ENCODE measurements around the gene USP35.
"Not testable (repeated sequence)": the region's sequence is repeated elsewhere in the genome, so short reads cannot be mapped to it uniquely, and the experiment has no call there.

The USP35 gene

DNA sequence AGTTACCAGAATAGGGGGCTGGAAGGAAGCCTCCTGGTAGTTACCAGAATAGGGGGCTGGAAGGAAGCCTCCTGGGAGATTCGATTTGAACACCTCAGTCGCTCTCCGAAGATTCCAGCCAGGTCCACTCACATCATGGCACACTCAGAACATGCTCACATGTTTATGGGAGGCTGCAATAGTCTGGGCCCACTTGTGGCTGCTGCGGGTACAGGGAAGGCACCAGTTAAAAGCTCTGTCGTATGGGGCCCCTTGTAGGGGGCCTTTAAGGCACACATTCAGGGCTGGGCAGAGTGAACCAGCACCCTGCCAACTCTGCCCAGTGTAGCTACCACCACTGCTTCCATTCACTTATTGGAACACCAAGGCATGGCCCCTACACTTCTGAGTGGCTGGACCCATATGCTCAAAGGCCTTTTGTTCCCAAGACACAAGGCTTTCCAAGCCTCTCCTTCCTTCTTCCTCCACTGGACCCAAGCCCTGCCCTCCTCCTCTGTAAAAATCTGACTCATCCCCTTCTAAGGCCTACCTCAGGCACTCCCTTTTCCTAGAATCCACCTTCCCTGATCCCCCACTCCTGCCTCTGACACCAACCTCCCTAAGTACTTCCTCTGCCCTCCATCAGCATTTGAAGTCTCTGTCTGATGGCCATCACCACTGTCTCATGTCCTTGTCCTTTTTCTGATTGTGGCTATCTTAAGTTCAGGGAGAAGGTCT is 28.0 kb downstream of the USP35 start:
- DNase-seq, result peak; percentile 14

DNA sequence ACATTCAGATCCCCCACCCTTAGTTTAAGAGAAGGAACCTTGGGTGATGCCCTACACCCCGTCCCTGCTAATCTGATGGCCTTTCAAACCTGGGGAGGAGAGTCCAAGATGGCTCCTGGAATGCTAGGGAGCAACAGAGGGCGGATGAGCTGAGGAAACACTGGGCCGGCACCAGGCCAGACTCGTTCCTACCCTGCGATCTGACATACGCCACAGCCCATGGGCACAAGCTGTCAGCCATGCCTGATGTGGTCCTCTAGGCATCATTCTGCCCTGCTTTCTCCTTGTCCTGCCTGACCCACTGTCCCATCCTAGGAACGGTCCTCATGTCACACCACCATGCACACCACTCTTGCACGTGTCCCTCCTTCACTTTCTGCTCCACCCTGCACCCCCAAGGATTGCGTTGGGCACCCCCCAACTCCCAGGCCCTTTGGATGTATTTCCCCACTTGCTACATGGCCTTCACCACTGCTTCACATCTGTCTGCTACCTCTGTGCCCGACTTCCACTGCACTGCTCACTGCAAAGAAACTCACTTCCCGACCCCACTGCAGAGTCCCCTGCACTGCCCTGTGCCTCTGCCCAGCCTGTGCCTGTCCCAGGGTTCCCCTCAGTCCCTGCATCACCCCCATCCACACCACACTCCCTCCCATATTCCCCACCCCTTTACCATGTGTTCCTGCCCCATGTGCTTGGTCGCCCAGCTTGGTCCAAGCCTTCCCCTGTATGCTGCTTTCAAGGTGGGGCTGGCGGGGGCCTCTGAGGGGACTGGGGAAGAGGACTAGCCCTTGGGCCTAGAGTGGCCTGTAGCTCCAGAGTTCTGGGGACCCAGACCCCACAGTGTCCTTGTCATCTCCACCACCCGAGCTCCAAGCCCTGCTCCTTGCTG is 29.2 kb downstream of the USP35 start:
- DNase-seq, result peak; percentile 15

DNA sequence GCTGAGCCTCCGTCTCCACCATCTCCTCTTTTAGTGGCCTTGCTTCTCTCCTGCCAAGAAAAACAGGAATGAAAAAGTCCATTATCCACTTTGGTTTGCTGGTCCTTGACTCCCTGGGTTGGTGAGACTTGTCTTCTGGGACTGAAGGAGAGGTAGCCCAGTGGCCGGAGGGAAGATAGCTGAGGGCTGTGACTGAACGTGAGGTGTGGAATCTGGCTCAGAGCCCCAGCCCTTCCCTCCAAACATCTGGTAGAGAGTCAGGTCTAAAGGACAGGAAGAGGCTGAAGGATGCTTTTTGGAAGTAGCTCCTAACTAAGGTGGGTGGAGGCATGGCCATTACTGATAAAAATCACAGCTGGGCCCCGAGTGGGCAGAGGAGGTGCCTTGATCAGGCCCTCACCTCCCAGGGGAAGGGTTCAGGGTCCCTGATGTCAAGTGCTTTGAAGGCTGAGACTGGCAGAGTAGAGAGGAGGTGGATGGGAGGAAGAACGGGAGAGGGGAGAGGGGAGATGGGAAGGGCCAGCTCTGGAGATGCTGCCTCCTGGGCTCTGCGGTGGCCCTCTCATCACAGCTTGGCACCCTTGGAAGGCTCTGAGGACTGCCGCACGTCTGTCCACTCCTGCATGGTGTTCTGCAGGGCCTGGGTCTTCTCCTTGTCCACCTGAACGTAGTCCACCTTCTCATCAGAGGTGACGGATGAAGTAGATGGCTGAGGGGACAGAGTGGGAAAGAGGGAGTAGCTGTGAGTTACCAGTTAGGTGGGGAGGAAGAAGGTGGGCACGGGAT is 30.2 kb downstream of the USP35 start:
- DNase-seq, result peak; percentile 15

DNA sequence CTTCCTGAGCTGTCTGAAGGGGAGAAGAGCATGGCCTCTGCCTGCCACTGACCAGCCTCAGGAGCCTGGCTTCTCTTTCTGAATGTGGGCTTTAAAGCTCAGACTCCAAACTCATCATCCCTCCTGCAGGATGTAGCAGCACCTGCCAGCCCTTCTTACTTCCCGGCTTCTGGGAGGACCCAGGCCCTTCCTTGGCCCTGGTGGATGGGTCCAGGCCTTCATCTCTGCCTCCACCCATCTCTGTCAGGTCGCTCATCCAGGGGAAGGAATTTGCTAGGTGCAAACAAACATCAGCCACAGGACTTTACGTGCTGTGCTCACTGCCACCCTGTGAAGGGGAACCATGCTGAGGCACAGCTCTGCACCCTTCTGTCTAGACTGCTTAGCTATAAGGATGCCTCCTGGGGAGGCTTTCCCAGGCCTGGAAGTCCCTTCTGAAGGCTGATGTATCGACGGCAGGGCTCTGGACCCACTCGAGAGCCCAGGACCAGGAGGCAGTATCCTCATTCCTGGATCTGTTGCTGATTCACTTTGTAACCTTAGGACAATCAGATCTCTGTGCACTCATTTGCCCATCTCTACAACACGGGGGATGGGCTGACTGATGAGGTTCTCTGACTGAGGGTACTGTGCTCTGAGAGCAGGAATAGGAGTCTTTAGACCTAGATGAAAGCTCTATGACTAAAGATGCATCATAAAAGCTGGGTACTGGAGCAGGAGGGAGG is 30.9 kb downstream of the USP35 start:
- peak; percentile 23 for DNase-seq

DNA sequence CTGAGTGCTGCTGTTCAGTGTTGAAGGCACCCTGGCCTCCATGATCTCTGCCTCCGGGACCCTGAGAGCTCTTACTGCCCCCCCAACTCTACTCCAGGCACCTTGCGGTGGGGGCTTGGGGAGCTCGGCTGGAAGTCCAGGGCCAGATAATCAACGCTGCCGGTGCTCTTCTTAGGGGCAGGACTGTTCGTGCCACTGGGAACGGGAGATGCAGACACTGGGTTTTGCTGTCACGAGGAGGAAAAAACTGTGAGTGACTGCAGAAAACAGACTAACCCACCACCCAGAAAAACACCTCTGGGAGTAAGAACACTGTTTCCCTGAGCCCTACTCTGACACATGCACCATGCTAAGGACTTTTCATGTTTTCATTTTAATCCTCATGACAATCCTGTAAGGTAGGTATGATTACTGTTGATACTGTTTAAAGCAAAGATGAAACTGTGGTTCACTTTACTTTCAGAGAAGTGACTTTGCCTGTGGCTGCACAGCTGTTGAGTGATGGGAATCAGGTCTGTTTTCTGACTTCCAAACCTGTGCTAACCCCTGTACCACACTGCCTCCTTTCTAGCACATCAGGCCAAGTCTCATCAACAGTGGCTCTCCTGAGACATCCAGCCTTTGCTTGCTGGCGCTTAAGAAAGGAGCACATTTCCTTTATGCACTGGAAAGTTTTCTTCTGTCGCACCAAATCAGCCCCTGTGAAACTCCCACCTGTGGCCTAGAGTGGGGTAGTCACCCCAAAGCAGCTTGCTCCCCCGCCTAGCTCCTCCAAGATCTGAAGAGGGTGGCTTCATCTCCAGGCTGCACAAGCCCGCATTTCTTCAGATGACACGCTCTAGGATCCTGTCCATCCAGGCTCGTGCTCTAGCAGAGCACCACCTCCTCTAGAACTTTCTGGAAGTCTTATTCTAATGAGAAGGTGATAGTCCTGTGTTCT is 31.8 kb downstream of the USP35 start:
- peak; percentile 26 for DNase-seq

DNA sequence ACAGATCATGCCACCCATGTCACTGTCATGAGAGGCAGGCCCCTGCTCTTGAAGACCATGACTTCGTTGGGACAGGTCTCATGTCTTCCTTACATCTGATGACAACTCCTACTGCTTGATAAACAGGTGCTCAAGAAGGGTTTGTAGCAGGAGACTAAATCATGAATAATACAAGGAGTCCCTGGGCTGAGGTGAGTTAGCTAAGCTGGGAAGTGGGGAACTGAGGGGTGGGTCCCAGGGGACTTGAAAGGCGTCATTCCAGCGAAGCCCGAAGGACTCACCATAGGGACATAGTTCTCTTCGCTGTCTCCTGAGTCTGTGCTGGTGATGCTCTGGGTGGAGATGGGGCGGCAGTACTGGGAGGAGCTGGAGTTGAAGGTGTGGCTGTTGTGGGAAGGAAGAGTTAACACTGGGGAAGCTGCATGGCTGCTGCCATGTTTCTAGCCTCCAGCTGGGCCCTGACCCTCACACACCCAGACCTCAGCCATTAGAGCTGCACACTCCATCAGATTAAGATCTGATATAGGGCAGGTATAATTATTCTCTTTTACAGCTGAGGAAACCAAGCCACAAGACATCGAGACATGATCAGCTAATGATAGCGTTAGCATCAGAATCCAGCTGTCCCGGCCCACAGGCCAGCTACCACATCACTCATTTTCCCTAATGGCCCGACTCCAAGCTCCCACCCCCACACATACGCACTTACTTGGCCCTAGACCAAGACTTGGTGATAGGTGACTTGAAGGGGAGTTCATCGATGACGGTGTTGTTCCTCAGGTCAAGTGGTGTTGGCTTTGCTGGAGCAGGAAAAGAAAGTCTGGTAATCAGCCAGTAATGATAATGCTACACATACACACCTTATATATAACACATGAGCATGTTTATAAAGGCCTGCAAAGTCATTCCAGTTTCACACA is 32.9 kb downstream of the USP35 start:
- peak; percentile 18 for DNase-seq

DNA sequence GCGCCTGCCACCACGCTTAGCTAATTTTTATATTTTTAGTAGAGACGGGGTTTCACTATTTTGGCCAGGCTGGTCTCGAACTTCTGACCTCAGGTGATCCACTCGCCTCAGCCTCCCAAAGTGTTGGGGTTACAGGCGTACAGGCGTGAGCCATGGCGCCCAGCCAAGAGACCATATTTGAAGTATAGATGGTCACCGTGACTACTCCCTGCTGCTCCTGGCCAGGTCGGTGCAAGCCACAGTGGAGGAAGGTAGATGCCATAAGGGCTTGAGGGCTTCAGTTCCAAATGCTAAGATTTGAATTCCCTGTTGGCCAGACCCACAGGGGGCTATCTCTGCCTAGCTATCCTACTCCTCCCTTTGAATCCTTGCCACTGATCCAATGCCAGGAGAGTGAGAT is 34.0 kb downstream of the USP35 start:
- DNase-seq, result not testable (repeated sequence)

DNA sequence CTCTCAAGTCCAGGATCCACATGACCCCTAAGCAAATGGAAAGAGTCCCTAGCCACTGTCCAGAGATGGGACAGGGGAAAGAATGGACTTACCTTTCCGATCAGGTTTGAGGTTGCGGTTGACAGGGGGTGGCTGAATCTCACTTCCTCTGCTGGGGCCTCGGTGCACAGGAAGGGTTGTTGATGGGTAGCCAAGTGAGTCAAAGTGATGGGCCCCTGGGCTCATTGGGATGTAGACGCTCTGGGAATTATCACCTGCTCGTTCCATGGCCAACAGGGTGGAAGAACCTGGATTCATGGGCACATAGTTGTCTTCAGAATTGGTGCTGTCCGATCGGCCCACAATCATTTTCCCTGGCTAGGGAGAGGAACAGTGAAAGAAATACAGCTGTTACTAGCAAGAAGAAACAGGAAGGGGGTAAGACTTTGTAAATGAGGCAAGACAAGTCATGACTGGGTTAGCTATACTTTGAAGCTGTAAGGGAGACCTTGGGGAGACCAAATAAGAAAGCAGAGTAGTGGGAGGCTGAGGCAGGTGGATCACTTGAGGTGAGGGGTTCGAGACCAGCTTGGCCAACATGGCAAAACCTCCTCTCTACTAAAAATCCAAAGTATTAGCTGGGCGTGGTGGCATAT is 34.7 kb downstream of the USP35 start:
- peak; percentile 18 for DNase-seq

DNA sequence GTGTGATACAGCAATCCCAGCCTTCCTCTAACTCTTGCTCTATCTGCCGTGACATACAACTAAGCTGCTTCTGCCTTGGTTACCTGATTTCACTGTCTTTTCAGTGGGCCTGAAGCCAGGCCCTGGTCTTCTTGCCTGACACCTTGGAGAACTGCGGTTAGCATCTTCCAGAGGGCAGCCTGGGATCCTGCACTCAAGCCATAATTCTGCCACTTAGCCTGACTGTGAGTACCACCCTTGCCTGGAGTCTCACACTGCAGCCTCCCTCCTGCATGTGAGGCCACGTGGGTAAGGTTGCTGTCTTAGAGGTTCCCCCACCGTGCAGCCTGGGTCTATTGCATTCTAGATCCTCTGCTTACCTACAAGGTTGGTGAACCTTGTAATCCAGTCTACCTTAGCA is 35.8 kb downstream of the USP35 start:
- DNase-seq, result peak; percentile 16

DNA sequence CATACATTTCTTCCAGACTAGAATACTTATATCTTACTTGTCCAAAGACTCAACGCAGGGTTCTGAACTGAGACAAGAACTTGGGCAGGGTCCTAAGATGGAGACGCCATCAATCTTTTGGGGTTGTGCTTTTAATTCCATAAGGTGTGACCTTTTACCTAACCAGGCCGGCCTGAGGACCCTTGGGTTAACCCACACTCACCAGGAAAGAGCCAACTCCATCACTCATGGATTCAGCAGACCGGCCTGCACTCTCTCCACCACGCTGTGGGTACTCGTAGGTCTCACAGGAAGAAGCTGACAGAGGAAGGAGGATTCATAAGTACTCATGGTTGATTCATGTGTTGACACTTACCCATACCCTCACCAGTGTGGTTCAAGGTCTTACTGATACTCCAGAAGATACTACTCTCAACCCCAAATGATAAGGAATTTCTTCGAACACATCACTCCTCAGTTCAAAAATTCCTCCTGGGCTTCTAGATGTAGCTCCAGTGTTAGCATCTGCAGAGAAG is 36.2 kb downstream of the USP35 start:
- DNase-seq, result peak; percentile 24

DNA sequence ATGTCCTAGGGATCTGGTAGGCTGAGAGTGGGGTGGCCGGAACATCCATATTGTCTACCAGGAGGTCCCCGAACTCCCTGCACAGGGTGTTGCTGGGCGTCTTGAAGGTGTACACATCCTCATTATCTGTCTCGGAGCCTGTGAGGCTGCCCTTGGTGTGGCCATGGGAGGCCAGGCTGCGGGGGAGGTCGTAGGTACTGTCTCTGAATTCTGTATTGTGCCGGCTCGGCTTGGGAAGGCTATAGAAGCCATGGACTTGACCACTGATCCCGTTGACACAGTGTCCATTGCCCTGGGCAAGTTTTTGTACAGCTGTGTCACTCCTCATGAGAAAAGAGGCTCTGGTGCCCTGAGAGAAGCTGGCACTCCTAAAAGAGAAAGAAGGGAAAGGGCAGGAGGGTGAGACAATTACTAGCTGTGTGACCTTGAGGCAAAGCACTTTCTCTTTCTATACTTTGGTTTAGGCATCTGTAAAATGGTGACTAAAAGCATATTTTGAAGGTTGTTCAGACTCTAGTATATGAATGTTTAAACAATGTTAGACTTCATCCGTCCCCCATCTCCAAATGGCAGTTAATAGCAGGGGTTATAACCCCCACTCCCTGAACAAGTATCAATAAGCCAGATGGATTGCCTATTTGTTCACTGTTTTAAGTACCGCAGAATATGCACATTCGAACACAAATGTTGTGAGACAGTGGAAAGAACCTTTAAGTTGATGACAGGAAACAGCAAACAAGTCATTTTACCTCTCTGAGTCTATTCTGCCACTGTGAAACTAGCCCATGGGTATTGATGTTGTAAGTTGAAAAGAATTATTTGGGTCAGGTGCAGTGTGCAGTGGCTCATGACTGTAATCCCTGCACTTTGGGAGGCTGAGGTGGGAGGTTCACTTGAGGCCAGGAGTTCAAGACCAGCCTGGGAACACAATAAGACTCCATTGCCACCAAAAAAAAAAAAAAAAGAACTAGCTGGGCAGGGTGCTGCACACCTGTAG is 38.3 kb downstream of the USP35 start:
- peak; percentile 28 for DNase-seq

DNA sequence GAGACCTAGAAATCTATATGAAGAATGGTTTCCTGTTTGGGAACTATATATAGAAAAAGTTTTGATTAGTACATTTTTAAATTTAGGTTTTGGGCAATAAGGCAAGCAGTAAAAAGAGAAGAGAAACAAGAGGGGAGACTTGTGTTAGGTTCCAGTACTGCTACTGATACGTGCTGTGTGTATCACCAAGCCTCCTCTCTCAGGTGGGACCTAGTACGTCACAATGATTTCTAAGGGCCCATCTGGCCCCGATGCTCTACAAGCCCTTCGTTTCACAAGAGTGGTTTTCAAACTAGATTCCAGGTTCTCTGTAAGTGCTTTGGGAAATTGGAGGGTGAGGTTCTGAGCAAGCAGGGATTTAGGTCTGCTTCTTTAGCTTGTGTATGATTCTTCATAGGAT is 39.2 kb downstream of the USP35 start:
- no peak for DNase-seq

DNA sequence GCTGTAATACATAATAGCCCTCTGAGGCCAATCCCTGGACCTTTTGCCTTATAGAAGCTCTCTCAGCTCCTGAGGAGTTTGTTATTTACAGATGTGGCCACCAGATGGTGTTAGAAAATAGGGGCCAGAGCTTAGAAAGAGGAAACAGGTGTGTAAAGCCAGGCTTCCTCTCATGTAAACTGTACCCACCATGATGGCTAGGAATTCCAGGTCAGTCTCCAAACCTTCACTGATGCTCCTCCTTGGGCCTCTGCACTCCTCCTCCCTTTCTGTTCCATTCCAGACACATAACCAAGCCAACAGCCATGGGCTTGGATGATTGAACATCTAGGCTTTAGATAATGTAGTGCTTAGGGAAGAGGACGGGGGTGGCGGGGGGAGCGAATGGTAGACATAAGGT is 39.7 kb downstream of the USP35 start:
- peak; percentile 23 for DNase-seq

DNA sequence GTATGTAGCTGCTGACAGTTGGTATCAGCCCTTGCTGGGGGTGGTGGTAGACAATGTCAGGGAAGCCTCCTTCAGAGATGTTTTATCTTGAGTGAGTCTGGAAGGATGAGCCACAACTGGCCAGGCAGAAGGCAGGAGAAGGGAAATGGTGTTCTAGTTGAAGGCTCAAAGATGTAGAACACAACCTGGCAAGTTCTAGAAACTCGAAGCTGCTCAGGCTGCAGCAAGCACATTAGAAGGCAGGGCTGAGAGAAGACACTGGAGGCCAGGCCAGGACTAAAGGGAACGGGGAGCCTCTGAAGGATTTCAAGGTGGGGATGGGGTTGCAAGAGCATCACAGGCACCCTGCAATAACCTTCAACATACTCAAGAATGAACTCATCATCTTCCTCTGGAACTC is 40.4 kb downstream of the USP35 start:
- peak; percentile 18 for DNase-seq

DNA sequence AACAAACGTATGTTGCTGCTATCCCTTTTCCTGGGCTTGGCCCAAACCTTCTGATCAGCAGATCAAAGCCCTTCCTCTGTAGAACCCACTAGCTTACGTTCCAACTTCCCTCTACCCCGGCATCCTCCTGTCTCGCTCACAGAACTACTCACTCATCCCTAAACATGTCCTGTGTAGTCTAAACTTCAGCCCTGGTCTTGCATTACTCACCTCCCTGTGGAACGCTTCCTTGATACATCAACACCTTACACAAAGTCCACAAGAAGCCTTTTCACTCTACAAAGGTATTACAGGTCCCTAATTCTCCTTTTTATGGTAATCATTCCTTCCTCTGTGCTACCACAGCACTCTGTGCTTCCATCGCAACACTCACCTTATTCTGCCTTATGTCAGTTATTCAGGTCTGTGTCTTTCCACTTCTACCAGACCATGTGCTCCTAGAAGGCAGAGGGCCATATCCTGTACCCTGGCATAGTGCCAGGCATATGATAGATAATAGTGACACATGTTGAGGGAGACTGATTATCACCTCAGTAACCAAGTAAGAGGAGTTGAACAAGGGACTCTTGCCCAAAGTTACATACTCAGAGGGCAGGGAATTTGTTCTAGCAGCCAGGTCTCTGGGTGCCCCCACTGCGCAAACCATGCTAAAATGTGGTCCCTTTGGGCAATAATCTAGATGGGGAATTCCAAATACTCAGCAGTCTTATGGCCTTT is 41.6 kb downstream of the USP35 start:
- peak; percentile 18 for DNase-seq

DNA sequence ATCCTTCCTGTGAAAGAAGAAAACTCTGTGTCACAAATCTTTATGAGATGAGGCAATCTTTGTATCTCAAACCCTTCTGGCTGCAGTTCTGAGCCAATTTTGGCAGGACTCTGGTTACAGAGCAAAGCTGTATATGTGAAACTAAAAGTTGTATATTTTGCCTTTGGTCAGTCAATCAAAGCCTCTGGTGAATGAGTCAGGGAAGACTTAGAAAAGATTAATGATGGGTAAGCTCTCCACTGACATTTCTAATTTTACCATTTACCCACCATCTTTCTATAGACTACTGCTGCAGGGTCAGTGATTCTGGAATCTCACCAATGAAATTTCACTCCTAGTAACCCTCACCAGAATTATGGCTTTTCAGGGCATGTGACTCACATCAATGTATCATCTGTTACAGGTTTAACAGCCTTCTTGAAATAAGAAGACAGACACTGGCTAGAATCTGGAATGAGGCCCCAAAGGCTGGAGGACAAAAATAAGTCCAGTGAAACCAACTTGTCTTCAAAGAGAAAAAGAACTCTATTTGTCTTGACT is 43.3 kb downstream of the USP35 start:
- no peak for DNase-seq

DNA sequence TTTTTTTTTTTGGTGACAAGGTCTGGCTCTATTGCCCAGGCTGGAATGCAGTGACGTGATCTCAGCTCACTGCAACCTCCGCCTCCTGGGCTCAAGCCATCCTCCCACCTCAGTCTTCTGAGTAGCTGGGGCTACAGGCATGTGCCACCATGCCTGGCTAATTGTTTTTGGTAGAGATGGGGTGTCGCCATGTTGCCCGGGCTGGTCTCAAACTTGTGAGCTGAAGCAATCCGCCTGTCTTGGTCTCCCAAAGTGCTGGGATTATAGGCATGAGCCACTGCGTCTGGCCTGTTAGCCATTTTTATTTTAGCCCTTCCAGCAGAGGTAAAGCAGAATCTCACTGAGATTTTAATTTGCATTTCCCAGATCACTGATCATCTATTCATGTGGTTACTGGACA is 44.3 kb downstream of the USP35 start:
- not testable (repeated sequence) for DNase-seq

Measured in stimulated activated CD8-positive, alpha-beta memory T cell treated with anti-CD3 and anti-CD28 coated beads, Interleukin-4, amount 100 ng/mL, for 48 hours (primary cell).